GM12878 (cell line): Measurements from ENCODE around the gene NUDCD3.

Source experiments
- NFXL1 ChIP-seq: fragments of 450-650 bp; IDR thresholded peaks from 2 replicates; pipeline ENCODE4 v1.6.1; 2017; ENCODE audit warnings: antibody characterized with exemption, mild to moderate bottlenecking, borderline replicate concordance
- RAD21 ChIP-seq: IDR thresholded peaks from 2 replicates; pipeline ENCODE4 v1.6.1; 2011; ENCODE audit warnings: mild to moderate bottlenecking, low read depth, low read length, moderate library complexity; ENCODE audit not compliant: insufficient read depth
- RBBP5 ChIP-seq: fragments of 200-600 bp; sonication (generic); conservative IDR thresholded peaks from 2 replicates; pipeline ENCODE4 v1.6.1; 2016
- RFX5 ChIP-seq: IDR thresholded peaks from 2 replicates; pipeline ENCODE4 v1.6.1; 2011; ENCODE audit warnings: low read depth, low read length, improper control_type of control experiment
- YY1 ChIP-seq: IDR thresholded peaks from 2 replicates; pipeline ENCODE4 v1.6.1; 2011; ENCODE audit warnings: low read depth, mild to moderate bottlenecking, low read length

GRCh38 chr7:44415510-44415909 lies 74.9 kb downstream of the NUDCD3 start:
- TF ChIP-seq YY1 (no peak), RBBP5 (no peak), RFX5 (no peak), NFXL1 (no peak), RAD21 (no peak)
